Germinal center (tissue), 1 donor: ENCODE measurements around the gene FOXD1.
"Not testable (repeated sequence)": the region's sequence is repeated elsewhere in the genome, so short reads cannot be mapped to it uniquely, and the experiment has no call there.

Source experiments
- DNase-seq: peaks from one replicate; pipeline ENCODE4 v3.0.0; 2012; ENCODE audit warnings: mixed read lengths, low spot score

FOXD1 gene

GRCh38 chr5:73448463-73449136, at the start of gene FOXD1:
FOXD1 (minus strand) TSS chr5:73448777; CDS start chr5:73448362, 415 bp downstream.
- peak; percentile 23 for DNase-seq

- no peak for DNase-seq
These were observed 49.0 kb upstream of the FOXD1 start for GRCh38 chr5:73497497-73498056.

GRCh38 chr5:73496984-73497457, 48.4 kb upstream of the FOXD1 start:
- peak; percentile 22 for DNase-seq

- no peak for DNase-seq
These were observed 47.3 kb upstream of the FOXD1 start for GRCh38 chr5:73495772-73496335.

GRCh38 chr5:73494721-73495120, 46.1 kb upstream of the FOXD1 start:
- DNase-seq = no peak

- DNase-seq = no peak
These were observed 44.8 kb upstream of the FOXD1 start for GRCh38 chr5:73493421-73493820.

- DNase-seq = no peak
These were observed 42.6 kb upstream of the FOXD1 start for GRCh38 chr5:73491155-73491554.

- no peak for DNase-seq
These were observed 41.5 kb upstream of the FOXD1 start for GRCh38 chr5:73490088-73490487.

GRCh38 chr5:73488806-73489205, 40.2 kb upstream of the FOXD1 start:
- DNase-seq = no peak

GRCh38 chr5:73487815-73488214, 39.2 kb upstream of the FOXD1 start:
- no peak for DNase-seq

- DNase-seq = not testable (repeated sequence)
These were observed 38.7 kb upstream of the FOXD1 start for GRCh38 chr5:73487257-73487656.

- no peak for DNase-seq
These were observed 37.7 kb upstream of the FOXD1 start for GRCh38 chr5:73486119-73486899.

GRCh38 chr5:73485715-73486114, 37.1 kb upstream of the FOXD1 start:
- no peak for DNase-seq

GRCh38 chr5:73484511-73484910, 35.9 kb upstream of the FOXD1 start:
- no peak for DNase-seq

- DNase-seq = no peak
These were observed 35.1 kb upstream of the FOXD1 start for GRCh38 chr5:73483676-73484075.

- DNase-seq = no peak
These were observed 34.0 kb upstream of the FOXD1 start for GRCh38 chr5:73482383-73483136.

- DNase-seq = no peak
These were observed 31.9 kb upstream of the FOXD1 start for GRCh38 chr5:73480500-73480899.

- no peak for DNase-seq
These were observed 23.5 kb upstream of the FOXD1 start for GRCh38 chr5:73472116-73472515.

GRCh38 chr5:73471654-73472053, 23.1 kb upstream of the FOXD1 start:
- DNase-seq = no peak

- no peak for DNase-seq
These were observed 21.3 kb upstream of the FOXD1 start for GRCh38 chr5:73469878-73470277.

- not testable (repeated sequence) for DNase-seq
These were observed 20.1 kb upstream of the FOXD1 start for GRCh38 chr5:73468638-73469037.
